GM23338 (cell line): ENCODE results near the gene DBNL.

Source experiments
- CREB1 ChIP-seq: fragments of 250-450 bp; sonication (Bioruptor Pico); IDR thresholded peaks from 2 replicates; pipeline ENCODE4 v1.5.0; 2020; ENCODE audit warnings: low read depth, mild to moderate bottlenecking, moderate library complexity
- CTCF ChIP-seq, 2 experiments: fragments of 200-600 bp in 1 of 2; sonication (generic) in 1 of 2; conservative IDR thresholded peaks; 2 replicates each; pipeline versions ENCODE4 v1.5.1 to v1.6.1; 2016 to 2017; ENCODE audit warnings: antibody characterized with exemption in 2 of 2, low read depth in 2 of 2, mild to moderate bottlenecking in 2 of 2, moderate library complexity in 1 of 2
- ETS1 ChIP-seq: IDR thresholded peaks from 2 replicates; pipeline ENCODE4 v1.6.1; 2016; ENCODE audit warnings: antibody characterized with exemption
- EZH2 ChIP-seq: fragments of 200-600 bp; sonication (generic); IDR thresholded peaks from one replicate; pipeline ENCODE4 v1.8.0; 2017; ENCODE audit warnings: antibody characterized with exemption, mild to moderate bottlenecking, low read depth; ENCODE audit not compliant: unreplicated experiment
- EZH2phosphoT487 ChIP-seq: fragments of 200-600 bp; sonication (generic); IDR thresholded peaks from one replicate; pipeline ENCODE4 v1.8.1; 2018; ENCODE audit warnings: antibody characterized with exemption; ENCODE audit not compliant: unreplicated experiment
- JUNB ChIP-seq: IDR thresholded peaks from one replicate; pipeline ENCODE4 v1.6.1; 2016; ENCODE audit warnings: antibody characterized with exemption; ENCODE audit not compliant: unreplicated experiment
- NANOG ChIP-seq: IDR thresholded peaks from 2 replicates; pipeline ENCODE4 v1.6.1; 2016; ENCODE audit warnings: antibody characterized with exemption, borderline replicate concordance
- POLR2AphosphoS5 ChIP-seq: IDR thresholded peaks from 2 replicates; pipeline ENCODE4 v1.6.1; 2016; ENCODE audit warnings: antibody characterized with exemption, low read depth
- REST ChIP-seq: IDR thresholded peaks from one replicate; pipeline ENCODE4 v1.6.1; 2018; ENCODE audit warnings: antibody characterized with exemption; ENCODE audit not compliant: unreplicated experiment
- STAT1 ChIP-seq: IDR thresholded peaks from one replicate; pipeline ENCODE4 v1.6.1; 2016; ENCODE audit warnings: antibody characterized with exemption; ENCODE audit not compliant: unreplicated experiment
- ZNF114 ChIP-seq: fragments of 250-450 bp; sonication (Bioruptor Pico); IDR thresholded peaks from 2 replicates; pipeline ENCODE4 v1.5.0; 2020; ENCODE audit warnings: mild to moderate bottlenecking, moderate library complexity
- ZNF331 ChIP-seq: fragments of 250-450 bp; sonication (Bioruptor Pico); IDR thresholded peaks from 2 replicates; pipeline ENCODE4 v1.5.0; 2020; ENCODE audit warnings: low read depth, mild to moderate bottlenecking, moderate library complexity
- ZNF462 ChIP-seq: fragments of 250-450 bp; sonication (Bioruptor Pico); IDR thresholded peaks from 2 replicates; pipeline ENCODE4 v1.5.0; 2020; ENCODE audit warnings: mild to moderate bottlenecking, moderate library complexity

- no peak for TF ChIP-seq CREB1 (CRISPR knock-in tag)
- no peak for TF ChIP-seq CTCF (conservative IDR thresholded peaks at IDR 0.05; ENCODE audit: low read depth in 2 of 2)
- no peak for TF ChIP-seq POLR2AphosphoS5
- TF ChIP-seq EZH2: no peak
- no peak for TF ChIP-seq NANOG
- no peak for TF ChIP-seq REST
- TF ChIP-seq EZH2phosphoT487: no peak
- no peak for TF ChIP-seq STAT1
- no peak for TF ChIP-seq ZNF114 (CRISPR knock-in tag)
- TF ChIP-seq JUNB: no peak
- no peak for TF ChIP-seq ZNF331 (CRISPR knock-in tag)
- no peak for TF ChIP-seq ETS1
- no peak for TF ChIP-seq ZNF462 (CRISPR knock-in tag)
Observed at GRCh38 chr7:44094365-44094764, 49.9 kb downstream of the DBNL start.
